ENCODE data around the gene AGK. TPM values are rescaled to one million over a fixed set of nuclear protein-coding genes. Genes with fewer than 3 reads are reported as not detected.

AGK gene
- total RNA-seq, 6 experiments from 2014 or later, result 14.7 to 18.0 (median 16.1) TPM

GRCh38 chr7:141648276-141649114 lies 97.3 kb downstream of the AGK start:
- Mint-ChIP-seq H3K4me1 (ENCODE audit: low read depth) (peaks cover 18% of the 10 kb centered on the region), H3K4me3 (no peak overlapping the region), H3K36me3 (ENCODE audit: low read depth) (no peaks in the 10 kb centered on the region; the same call in 1 of the 2 replicates), H3K27ac (no peak overlapping the region), H3K9me3 (no peaks in the 10 kb centered on the region), H3K27me3 (ENCODE audit: insufficient read depth) (no peaks in the 10 kb centered on the region; the same call in 1 of the 2 replicates)
- no peak for TF ChIP-seq CTCF (IDR thresholded peaks at IDR 0.05)
- DNase-seq, result no peak

GRCh38 chr7:141649137-141649864 lies 98.1 kb downstream of the AGK start:
- no peak overlapping the region for H3K4me3 Mint-ChIP-seq
- no peaks in the 10 kb centered on the region; the same call in 1 of the 2 replicates for H3K27me3 Mint-ChIP-seq (ENCODE audit: insufficient read depth)
- no peaks in the 10 kb centered on the region; the same call in 1 of the 2 replicates for H3K36me3 Mint-ChIP-seq (ENCODE audit: low read depth)
- DNase-seq, result no peak
- TF ChIP-seq CTCF (IDR thresholded peaks at IDR 0.05), result no peak
- peaks cover 18% of the 10 kb centered on the region for H3K4me1 Mint-ChIP-seq (ENCODE audit: low read depth)
- no peaks in the 10 kb centered on the region for H3K9me3 Mint-ChIP-seq
- peak overlapping the region; percentile 69; the same call in 1 of the 2 replicates for H3K27ac Mint-ChIP-seq

GRCh38 chr7:141649865-141650634 lies 98.8 kb downstream of the AGK start:
- Mint-ChIP-seq H3K27ac (peak overlapping the region; percentile 69), H3K9me3 (no peaks in the 10 kb centered on the region), H3K4me1 (ENCODE audit: low read depth) (peaks cover 18% of the 10 kb centered on the region), H3K36me3 (ENCODE audit: low read depth) (no peaks in the 10 kb centered on the region; the same call in 1 of the 2 replicates), H3K27me3 (ENCODE audit: insufficient read depth) (no peaks in the 10 kb centered on the region; the same call in 1 of the 2 replicates), H3K4me3 (no peak overlapping the region)
- TF ChIP-seq CTCF (IDR thresholded peaks at IDR 0.05), result peak; percentile 87
- peak; percentile 93 for DNase-seq

- no peak overlapping the region for H3K27ac Mint-ChIP-seq
- no peak for DNase-seq
- H3K9me3 Mint-ChIP-seq, result no peaks in the 10 kb centered on the region
- no peak overlapping the region for H3K4me3 Mint-ChIP-seq
- H3K27me3 Mint-ChIP-seq (ENCODE audit: insufficient read depth), result no peaks in the 10 kb centered on the region
- no peak for TF ChIP-seq CTCF (IDR thresholded peaks at IDR 0.05)
- no peaks in the 10 kb centered on the region; the same call in 1 of the 2 replicates for H3K36me3 Mint-ChIP-seq (ENCODE audit: low read depth)
- peaks cover 18% of the 10 kb centered on the region for H3K4me1 Mint-ChIP-seq (ENCODE audit: low read depth)
Observed at GRCh38 chr7:141651417-141651816, 100.2 kb downstream of the AGK start.

- H3K4me3 Mint-ChIP-seq, result no peak overlapping the region
- DNase-seq, result no peak
- H3K9me3 Mint-ChIP-seq, result no peaks in the 10 kb centered on the region
- H3K4me1 Mint-ChIP-seq (ENCODE audit: low read depth), result peaks cover 9% of the 10 kb centered on the region
- no peak for TF ChIP-seq CTCF (IDR thresholded peaks at IDR 0.05)
- no peaks in the 10 kb centered on the region; the same call in 1 of the 2 replicates for H3K36me3 Mint-ChIP-seq (ENCODE audit: low read depth)
- no peak overlapping the region; the same call in 1 of the 2 replicates for H3K27ac Mint-ChIP-seq
- H3K27me3 Mint-ChIP-seq (ENCODE audit: insufficient read depth), result no peaks in the 10 kb centered on the region
Observed at GRCh38 chr7:141652691-141653090, 101.5 kb downstream of the AGK start.

Measured in HFFc6 (cell line).